DND-41 (cell line): Measurements from ENCODE around the gene GNLY.

Experiments used
- ATAC-seq: fragments of 200-7000 bp; cut with Tn5 transposase; 3 replicates; pipeline ENCODE4 v1.9.1; 2021; ENCODE audit warnings: low read depth; ENCODE audit not compliant: insufficient read depth
- DNase-seq: peaks from one replicate; pipeline ENCODE4 v3.0.0-alpha.2; 2020
- H2AFZ ChIP-seq: 2 replicates; pipeline ENCODE4 v1.6.0; 2012; ENCODE audit warnings: low read depth, low read length
- H3K27ac ChIP-seq: 2 replicates; pipeline ENCODE4 v1.5.1; 2012; ENCODE audit warnings: low read length, inconsistent platforms
- H3K27me3 ChIP-seq: fragments of 200-600 bp; sonication (generic); 2 replicates; pipeline ENCODE4 v1.6.0; 2012; ENCODE audit warnings: low read length, mild to moderate bottlenecking, inconsistent platforms; ENCODE audit not compliant: insufficient read depth, poor library complexity
- H3K36me3 ChIP-seq: 2 replicates; pipeline ENCODE4 v1.5.1; 2012; ENCODE audit warnings: low read length, inconsistent platforms; ENCODE audit not compliant: insufficient read depth
- H3K4me1 ChIP-seq: 2 replicates; pipeline ENCODE4 v1.5.1; 2012; ENCODE audit warnings: mild to moderate bottlenecking, low read length; ENCODE audit not compliant: insufficient read depth
- H3K4me2 ChIP-seq: 2 replicates; pipeline ENCODE4 v1.6.0; 2012; ENCODE audit warnings: mild to moderate bottlenecking, moderate library complexity, low read length, inconsistent platforms; ENCODE audit not compliant: insufficient read depth
- H3K4me3 ChIP-seq, 2 experiments: fragments of 200-600 bp in 1 of 2; shearing (Covaris generic) in 1 of 2; 2 replicates each; pipeline ENCODE4 v1.5.1; 2012 to 2016; ENCODE audit warnings: inconsistent platforms in 2 of 2, low read length in 2 of 2, mild to moderate bottlenecking in 2 of 2, low read depth in 1 of 2, moderate library complexity in 1 of 2
- H3K79me2 ChIP-seq: 2 replicates; pipeline ENCODE4 v1.6.0; 2012; ENCODE audit warnings: low read length, inconsistent platforms; ENCODE audit not compliant: insufficient read depth
- H3K9ac ChIP-seq: 2 replicates; pipeline ENCODE4 v1.6.0; 2012; ENCODE audit warnings: low read depth, mild to moderate bottlenecking, inconsistent platforms, low read length, moderate library complexity
- H3K9me3 ChIP-seq: 2 replicates; pipeline ENCODE4 v1.5.1; 2012; ENCODE audit warnings: low read length, moderate library complexity, mild to moderate bottlenecking, inconsistent platforms; ENCODE audit not compliant: insufficient read depth, severe bottlenecking
- H4K20me1 ChIP-seq: 2 replicates; pipeline ENCODE4 v1.6.0; 2012; ENCODE audit warnings: low read length; ENCODE audit not compliant: insufficient read depth
- CTCF ChIP-seq: IDR thresholded peaks from 2 replicates; pipeline ENCODE4 v1.5.1; 2012; ENCODE audit warnings: borderline replicate concordance, low read length, moderate library complexity, mild to moderate bottlenecking; ENCODE audit not compliant: poor library complexity, severe bottlenecking; ENCODE audit errors: extremely low read depth
- EZH2 ChIP-seq: IDR thresholded peaks from 3 replicates; pipeline ENCODE4 v1.6.1; 2012; ENCODE audit warnings: borderline replicate concordance, low read depth, mild to moderate bottlenecking, moderate library complexity, low read length, inconsistent platforms; ENCODE audit not compliant: severe bottlenecking

Gene GNLY

GRCh38 chr2:85697096-85697495, 2.9 kb downstream of the GNLY start:
- H4K20me1 ChIP-seq, result no peaks in the 10 kb centered on the region
- DNase-seq (no peak), ATAC-seq (no peak)
- no peak overlapping the region for H3K27ac ChIP-seq
- no peak overlapping the region for H3K4me3 ChIP-seq
- no peak for TF ChIP-seq CTCF
- no peak for TF ChIP-seq EZH2
- H3K79me2 ChIP-seq, result no peaks in the 10 kb centered on the region
- H3K4me1 ChIP-seq, result peaks cover 6% of the 10 kb centered on the region; the same call in 1 of the 2 replicates
- H2AFZ ChIP-seq, result no peak overlapping the region
- no peak overlapping the region for H3K9ac ChIP-seq
- no peaks in the 10 kb centered on the region for H3K36me3 ChIP-seq
- H3K27me3 ChIP-seq, result peaks cover 3% of the 10 kb centered on the region
- no peak overlapping the region for H3K4me2 ChIP-seq
- no peaks in the 10 kb centered on the region for H3K9me3 ChIP-seq

- Histone ChIP-seq H3K27ac (no peak overlapping the region), H3K79me2 (no peaks in the 10 kb centered on the region), H3K9me3 (no peaks in the 10 kb centered on the region), H3K4me1 (peaks cover 6% of the 10 kb centered on the region; the same call in 1 of the 2 replicates), H2AFZ (no peak overlapping the region), H3K36me3 (no peaks in the 10 kb centered on the region), H3K9ac (no peak overlapping the region), H4K20me1 (no peaks in the 10 kb centered on the region), H3K4me2 (no peak overlapping the region), H3K4me3 (no peak overlapping the region), H3K27me3 (peaks cover 3% of the 10 kb centered on the region)
- ATAC-seq (no peak), DNase-seq (no peak)
- no peak for TF ChIP-seq CTCF
Observed at GRCh38 chr2:85697716-85698115, 3.6 kb downstream of the GNLY start.

DNA sequence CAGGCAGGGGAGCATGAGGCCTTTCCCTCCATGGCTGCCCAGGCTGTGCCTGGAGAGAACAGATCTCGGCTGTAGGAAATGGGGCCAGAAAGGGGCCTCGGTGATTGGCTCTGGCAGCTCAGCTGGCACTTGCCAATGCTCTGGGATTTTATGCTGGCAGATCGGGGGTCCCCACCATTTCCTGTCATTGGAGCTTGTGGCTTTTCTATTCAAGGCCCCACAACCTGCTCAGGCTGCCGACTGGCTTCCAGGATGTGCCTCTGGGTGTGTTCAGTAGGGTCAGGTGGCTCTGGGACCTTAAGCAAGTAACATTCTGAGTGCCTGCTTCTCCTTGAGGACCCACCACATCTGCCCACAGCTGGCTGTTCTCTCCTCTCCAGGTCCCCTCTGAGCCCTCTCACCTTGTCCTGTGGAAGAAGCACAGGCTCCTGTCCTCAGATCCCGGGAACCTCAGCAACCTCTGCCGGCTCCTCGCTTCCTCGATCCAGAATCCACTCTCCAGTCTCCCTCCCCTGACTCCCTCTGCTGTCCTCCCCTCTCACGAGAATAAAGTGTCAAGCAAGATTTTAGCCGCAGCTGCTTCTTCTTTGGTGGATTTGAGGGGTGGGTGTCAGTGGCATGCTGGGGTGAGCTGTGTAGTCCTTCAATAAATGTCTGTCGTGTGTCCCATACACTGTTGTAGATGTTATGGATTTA, 4.2 kb downstream of the GNLY start:
- TF ChIP-seq CTCF (no peak), EZH2 (no peak)
- H3K27ac ChIP-seq, result no peak overlapping the region
- no peak overlapping the region for H3K4me2 ChIP-seq

More for the DNA sequence above, 4.2 kb downstream of the GNLY start:
- ATAC-seq (peak; percentile 88), DNase-seq (peak; percentile 71)
- no peaks in the 10 kb centered on the region for H3K36me3 ChIP-seq
- H4K20me1 ChIP-seq, result no peaks in the 10 kb centered on the region
- H3K4me3 ChIP-seq, result no peak overlapping the region
- peaks cover 6% of the 10 kb centered on the region; the same call in 1 of the 2 replicates for H3K4me1 ChIP-seq
- no peaks in the 10 kb centered on the region for H3K79me2 ChIP-seq
- H2AFZ ChIP-seq, result no peak overlapping the region
- no peak overlapping the region for H3K9ac ChIP-seq
- H3K9me3 ChIP-seq, result no peaks in the 10 kb centered on the region
- peaks cover 3% of the 10 kb centered on the region for H3K27me3 ChIP-seq
